H9 (cell line): ENCODE measurements around the gene RBL2. TPM values are rescaled to one million over a fixed set of nuclear protein-coding genes. Genes with fewer than 3 reads are reported as not detected.

ENCODE experiments used
- DNase-seq: peaks from one replicate; pipeline ENCODE4 v3.0.0-alpha.2; 2017
- H2AFZ ChIP-seq: one replicate; pipeline ENCODE4 v1.6.1; 2013; ENCODE audit warnings: mild to moderate bottlenecking, low read length, control low read depth, moderate library complexity
- H2AK5ac ChIP-seq: 2 replicates; pipeline ENCODE4 v1.6.1; 2013; ENCODE audit warnings: low read length, control low read depth, mixed read lengths; ENCODE audit not compliant: insufficient read length
- H2BK120ac ChIP-seq: one replicate; pipeline ENCODE4 v1.6.1; 2013; ENCODE audit warnings: low read depth, mild to moderate bottlenecking, low read length, control low read depth, inconsistent platforms; ENCODE audit not compliant: poor library complexity, severe bottlenecking
- H2BK12ac ChIP-seq: 2 replicates; pipeline ENCODE4 v1.6.1; 2013; ENCODE audit warnings: low read length, control low read depth, mixed read lengths, low read depth; ENCODE audit not compliant: insufficient read length
- H2BK15ac ChIP-seq: 2 replicates; pipeline ENCODE4 v1.6.1; 2013; ENCODE audit warnings: low read depth, low read length, control low read depth
- H2BK20ac ChIP-seq: one replicate; pipeline ENCODE4 v1.6.1; 2013; ENCODE audit warnings: low read depth, mild to moderate bottlenecking, low read length, control low read depth, inconsistent platforms; ENCODE audit not compliant: poor library complexity, severe bottlenecking
- H2BK5ac ChIP-seq: 2 replicates; pipeline ENCODE4 v1.6.1; 2013; ENCODE audit warnings: low read length, control low read depth, mixed read lengths; ENCODE audit not compliant: insufficient read length
- H3K14ac ChIP-seq: 2 replicates; pipeline ENCODE4 v1.6.1; 2013; ENCODE audit warnings: low read length, control low read depth; ENCODE audit not compliant: insufficient read depth
- H3K18ac ChIP-seq: 2 replicates; pipeline ENCODE4 v1.6.1; 2013; ENCODE audit warnings: low read depth, mild to moderate bottlenecking, mixed read lengths, low read length, control low read depth; ENCODE audit not compliant: insufficient read length
- H3K23ac ChIP-seq: 2 replicates; pipeline ENCODE4 v1.6.1; 2013; ENCODE audit warnings: low read length, control low read depth, mixed read lengths, low read depth; ENCODE audit not compliant: insufficient read length
- H3K23me2 ChIP-seq: 2 replicates; pipeline ENCODE4 v1.6.1; 2013; ENCODE audit warnings: low read depth, mild to moderate bottlenecking, mixed read lengths, low read length, control low read depth; ENCODE audit not compliant: insufficient read length, poor library complexity, severe bottlenecking
- H3K27ac ChIP-seq: 2 replicates; pipeline ENCODE4 v1.5.1; 2013; ENCODE audit warnings: low read length, control low read depth, mixed read lengths, low read depth; ENCODE audit not compliant: insufficient read length
- H3K27me3 ChIP-seq: 2 replicates; pipeline ENCODE4 v1.6.1; 2013; ENCODE audit warnings: low read length, control low read depth, inconsistent platforms; ENCODE audit not compliant: insufficient read depth
- H3K4ac ChIP-seq: 2 replicates; pipeline ENCODE4 v1.6.1; 2013; ENCODE audit warnings: low read depth, mild to moderate bottlenecking, control low read depth, inconsistent platforms, low read length, moderate library complexity
- H3K4me1 ChIP-seq: 2 replicates; pipeline ENCODE4 v1.6.1; 2013; ENCODE audit warnings: low read length, control low read depth, inconsistent platforms; ENCODE audit not compliant: insufficient read depth
- H3K4me2 ChIP-seq: 2 replicates; pipeline ENCODE4 v1.6.1; 2013; ENCODE audit warnings: low read length, control low read depth, mixed read lengths; ENCODE audit not compliant: insufficient read length, insufficient read depth
- H3K56ac ChIP-seq: 2 replicates; pipeline ENCODE4 v1.6.1; 2013; ENCODE audit warnings: low read depth, mild to moderate bottlenecking, mixed read lengths, low read length, control low read depth; ENCODE audit not compliant: insufficient read length
- H3K79me1 ChIP-seq: 2 replicates; pipeline ENCODE4 v1.6.1; 2013; ENCODE audit warnings: low read depth, mild to moderate bottlenecking, moderate library complexity, low read length, control low read depth, inconsistent platforms; ENCODE audit not compliant: insufficient read depth, poor library complexity, severe bottlenecking
- H3K79me2 ChIP-seq: 2 replicates; pipeline ENCODE4 v1.6.1; 2013; ENCODE audit warnings: low read length, control low read depth, inconsistent platforms; ENCODE audit not compliant: insufficient read depth
- H3K9ac ChIP-seq: 2 replicates; pipeline ENCODE4 v1.6.1; 2013; ENCODE audit warnings: low read length, control low read depth, mixed read lengths; ENCODE audit not compliant: insufficient read length; ENCODE audit errors: extremely low read depth
- H3K9me3 ChIP-seq: one replicate; pipeline ENCODE4 v1.6.1; 2013; ENCODE audit warnings: low read depth, low read length, inconsistent platforms; ENCODE audit not compliant: control insufficient read depth
- H3T11ph ChIP-seq: one replicate; pipeline ENCODE4 v1.6.1; 2013; ENCODE audit warnings: mild to moderate bottlenecking, low read length, control low read depth, inconsistent platforms
- H4K20me1 ChIP-seq: one replicate; pipeline ENCODE4 v1.6.1; 2013; ENCODE audit not compliant: control insufficient read depth, insufficient read length, insufficient read depth
- H4K5ac ChIP-seq: 2 replicates; pipeline ENCODE4 v1.6.1; 2013; ENCODE audit warnings: low read depth, mild to moderate bottlenecking, mixed read lengths, low read length, control low read depth; ENCODE audit not compliant: insufficient read length
- H4K8ac ChIP-seq: replicated peaks from 2 replicates; pipeline ENCODE4 v1.6.1; 2013; ENCODE audit warnings: low read length, control low read depth, mixed read lengths, low read depth; ENCODE audit not compliant: insufficient read length
- H4K91ac ChIP-seq: 2 replicates; pipeline ENCODE4 v1.6.1; 2013; ENCODE audit warnings: low read depth, mild to moderate bottlenecking, moderate library complexity, mixed read lengths, low read length, control low read depth; ENCODE audit not compliant: insufficient read length
- H3K27ac Mint-ChIP-seq, 3 experiments: 2 replicates in 2 of 3; 3 replicates in 1 of 3; pipeline ENCODE4 v1.8.0; 2020 to 2021; ENCODE audit warnings: mixed read lengths in 3 of 3, mild to moderate bottlenecking in 1 of 3, moderate library complexity in 1 of 3
- H3K27me3 Mint-ChIP-seq: 2 replicates; pipeline ENCODE4 v1.8.0; 2021; ENCODE audit warnings: low read depth, mild to moderate bottlenecking, moderate library complexity, mixed read lengths
- H3K36me3 Mint-ChIP-seq, 3 experiments: 2 replicates in 2 of 3; 3 replicates in 1 of 3; pipeline ENCODE4 v1.8.0; 2020 to 2021; ENCODE audit warnings: low read depth in 3 of 3, mixed read lengths in 3 of 3; ENCODE audit not compliant: insufficient read depth in 1 of 3
- H3K4me1 Mint-ChIP-seq, 2 experiments: 2 replicates each; pipeline ENCODE4 v1.8.0; 2020; ENCODE audit warnings: mixed read lengths in 2 of 2
- H3K4me3 Mint-ChIP-seq, 2 experiments: 2 replicates in 1 of 2; 3 replicates in 1 of 2; pipeline ENCODE4 v1.8.0; 2020 to 2021; ENCODE audit warnings: mild to moderate bottlenecking in 2 of 2, mixed read lengths in 2 of 2, moderate library complexity in 1 of 2
- H3K9me3 Mint-ChIP-seq, 2 experiments: 2 replicates in 1 of 2; 3 replicates in 1 of 2; pipeline ENCODE4 v1.8.0; 2020; ENCODE audit warnings: mild to moderate bottlenecking in 2 of 2, mixed read lengths in 2 of 2, moderate library complexity in 1 of 2
- WGBS: extraction: QIAGEN DNeasy Blood & Tissue Kit; methylation state at CpG from one replicate; pipeline ENCODE4 v1.1.7; 2013; ENCODE audit warnings: missing lambda C conversion rate, low lambda C conversion rate, mixed read lengths; ENCODE audit not compliant: insufficient read length; ENCODE audit errors: extremely low coverage; 5-methylcytosine and 5-hydroxymethylcytosine counted together
- total RNA-seq: library from RNA; stranded (reverse); gene quantifications from 2 replicates; pipeline ENCODE4 v1.2.1, GENCODE V29; 2021
- TF ChIP-seq, protein P1 (sequence below): fragments of 200-600 bp; sonication (generic); conservative IDR thresholded peaks from 3 replicates; pipeline ENCODE4 v1.8.0; 2021; ENCODE audit warnings: antibody characterized with exemption, mild to moderate bottlenecking

Gene RBL2
- total RNA-seq, 1 experiment from 2014 or later, result 17.3 TPM

DNA sequence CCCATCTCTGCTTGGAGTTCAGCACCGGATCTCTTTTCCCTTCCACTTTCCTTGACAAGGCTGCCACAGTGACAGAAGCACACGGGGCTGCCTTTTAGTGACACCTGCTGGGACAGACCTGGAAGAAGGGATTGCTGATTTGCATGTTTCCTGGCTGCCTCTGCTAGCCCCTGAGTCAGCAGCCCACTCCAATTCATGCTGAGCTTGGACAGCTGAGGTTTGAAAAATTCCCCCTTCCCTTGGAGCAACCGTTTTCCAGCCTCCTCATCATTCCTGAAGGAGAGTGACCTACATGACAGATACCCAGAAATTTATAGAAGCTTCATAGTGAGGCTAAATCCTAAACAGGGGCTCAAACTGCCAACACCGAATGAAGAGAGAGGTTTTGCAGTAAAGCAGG, 18.8 kb upstream of the RBL2 start:
- DNase-seq, result peak; percentile 66
- no peaks in the 10 kb centered on the region for H3K27me3 ChIP-seq

More for the DNA sequence above, 18.8 kb upstream of the RBL2 start:
- no peaks in the 10 kb centered on the region for H3K9me3 ChIP-seq
- TF ChIP-seq, protein P1, sequence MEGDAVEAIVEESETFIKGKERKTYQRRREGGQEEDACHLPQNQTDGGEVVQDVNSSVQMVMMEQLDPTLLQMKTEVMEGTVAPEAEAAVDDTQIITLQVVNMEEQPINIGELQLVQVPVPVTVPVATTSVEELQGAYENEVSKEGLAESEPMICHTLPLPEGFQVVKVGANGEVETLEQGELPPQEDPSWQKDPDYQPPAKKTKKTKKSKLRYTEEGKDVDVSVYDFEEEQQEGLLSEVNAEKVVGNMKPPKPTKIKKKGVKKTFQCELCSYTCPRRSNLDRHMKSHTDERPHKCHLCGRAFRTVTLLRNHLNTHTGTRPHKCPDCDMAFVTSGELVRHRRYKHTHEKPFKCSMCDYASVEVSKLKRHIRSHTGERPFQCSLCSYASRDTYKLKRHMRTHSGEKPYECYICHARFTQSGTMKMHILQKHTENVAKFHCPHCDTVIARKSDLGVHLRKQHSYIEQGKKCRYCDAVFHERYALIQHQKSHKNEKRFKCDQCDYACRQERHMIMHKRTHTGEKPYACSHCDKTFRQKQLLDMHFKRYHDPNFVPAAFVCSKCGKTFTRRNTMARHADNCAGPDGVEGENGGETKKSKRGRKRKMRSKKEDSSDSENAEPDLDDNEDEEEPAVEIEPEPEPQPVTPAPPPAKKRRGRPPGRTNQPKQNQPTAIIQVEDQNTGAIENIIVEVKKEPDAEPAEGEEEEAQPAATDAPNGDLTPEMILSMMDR, result no peak; the same call in 2 of the 3 replicates
- H4K5ac ChIP-seq, result no peak overlapping the region
- Mint-ChIP-seq H3K27ac (peak overlapping the region in 1 of 3 experiments; percentile 8; a peak in 1 of 7 replicates), H3K27me3 (no peaks in the 10 kb centered on the region; the same call in 1 of the 2 replicates), H3K4me1 (peaks cover 12 to 14% of the 10 kb centered on the region in 2 experiments), H3K9me3 (peaks cover 14 to 17% of the 10 kb centered on the region in 2 experiments), H3K4me3 (no peak overlapping the region; a peak in 1 of 5 replicates), H3K36me3 (peaks cover 9 to 15% (median 10%) of the 10 kb centered on the region in 3 experiments)
- peak overlapping the region; percentile 57 for H2AFZ ChIP-seq
- H4K91ac ChIP-seq, result no peak overlapping the region
- WGBS, result no CpG with 5 or more reads among the region's 4 CpGs
- no peak overlapping the region for H3K23ac ChIP-seq
- no peaks in the 10 kb centered on the region for H4K20me1 ChIP-seq
- no peak overlapping the region for H2BK120ac ChIP-seq
- no peak overlapping the region for H3K14ac ChIP-seq
- no peak overlapping the region for H4K8ac ChIP-seq
- H3T11ph ChIP-seq, result no peak overlapping the region
- no peak overlapping the region for H2BK20ac ChIP-seq
- H3K79me2 ChIP-seq, result no peaks in the 10 kb centered on the region
- H2BK12ac ChIP-seq, result no peak overlapping the region
- H2BK5ac ChIP-seq, result no peak overlapping the region
- H2BK15ac ChIP-seq, result no peak overlapping the region
- no peaks in the 10 kb centered on the region for H3K79me1 ChIP-seq
- H3K4ac ChIP-seq, result no peak overlapping the region
- H3K9ac ChIP-seq, result no peak overlapping the region
- no peaks in the 10 kb centered on the region for H3K4me1 ChIP-seq
- no peaks in the 10 kb centered on the region for H3K23me2 ChIP-seq
- H3K18ac ChIP-seq, result no peak overlapping the region
- H3K4me2 ChIP-seq, result no peak overlapping the region
- no peak overlapping the region for H3K27ac ChIP-seq
- no peak overlapping the region for H3K56ac ChIP-seq
- H2AK5ac ChIP-seq, result no peak overlapping the region
